ENCODE results near the gene C19orf73.
"Not testable (repeated sequence)": the region's sequence is repeated elsewhere in the genome, so short reads cannot be mapped to it uniquely, and the experiment has no call there.

C19orf73 gene

DNA sequence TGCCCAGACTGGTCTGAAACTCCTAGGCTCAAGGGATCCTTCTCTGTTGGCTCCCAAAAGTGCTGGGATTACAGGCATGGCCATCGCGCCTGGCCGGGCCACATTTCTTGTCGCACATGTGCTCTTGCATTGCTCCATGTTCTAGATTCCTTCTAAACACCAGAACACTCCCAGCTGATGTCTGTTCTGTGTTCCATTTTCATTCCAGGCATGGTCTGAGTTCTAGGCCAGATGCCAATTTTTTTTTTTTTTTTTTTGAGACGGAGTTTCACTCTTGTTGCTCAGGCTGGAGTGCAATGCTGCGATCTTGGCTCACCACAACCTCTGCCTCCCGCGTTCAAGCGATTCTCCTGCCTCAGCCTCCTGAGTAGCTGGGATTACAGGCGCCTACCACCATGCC, 2.9 kb upstream of the C19orf73 start:
- DNase-seq (ENCODE audit: low spot score) = not testable (repeated sequence)

DNA sequence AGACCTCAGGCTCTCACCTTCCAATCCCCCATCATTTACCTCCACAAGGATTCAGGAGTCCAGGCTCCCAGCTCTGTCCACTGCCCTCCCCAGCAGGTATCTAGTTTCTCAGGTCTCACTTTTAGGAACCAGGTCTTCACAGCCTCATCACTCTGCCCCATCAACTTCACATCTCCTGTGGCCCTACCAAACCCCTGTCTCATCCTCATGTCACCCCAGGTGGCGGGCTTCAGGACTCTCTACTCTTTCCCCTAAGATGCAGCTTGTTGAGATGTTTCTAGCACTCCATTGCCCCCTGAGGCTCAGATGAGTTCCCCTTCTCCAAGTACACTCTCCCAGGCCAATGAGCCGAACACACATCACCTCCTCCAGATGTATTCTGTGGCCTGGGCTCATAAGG, 1.9 kb upstream of the C19orf73 start:
- no peak for DNase-seq (ENCODE audit: low spot score)

DNA sequence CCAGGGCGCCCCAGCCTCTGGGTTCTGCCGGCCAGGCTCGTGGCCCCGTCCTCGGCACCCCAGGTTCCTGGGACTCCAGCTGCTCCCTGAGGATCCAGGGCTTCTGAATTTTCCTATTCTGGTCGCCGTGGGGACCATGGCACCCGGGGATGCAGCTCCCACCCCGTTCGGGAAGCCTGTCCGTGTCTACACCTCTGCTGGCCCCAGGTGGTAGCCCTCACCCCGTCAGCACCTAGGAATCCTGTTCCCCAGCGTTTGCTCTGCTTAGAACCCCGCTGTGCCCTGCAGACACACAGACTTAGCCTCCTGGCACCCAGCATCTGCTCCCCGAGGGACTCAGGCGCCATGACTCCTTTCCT, 1.4 kb upstream of the C19orf73 start:
- DNase-seq (ENCODE audit: low spot score) = no peak

DNA sequence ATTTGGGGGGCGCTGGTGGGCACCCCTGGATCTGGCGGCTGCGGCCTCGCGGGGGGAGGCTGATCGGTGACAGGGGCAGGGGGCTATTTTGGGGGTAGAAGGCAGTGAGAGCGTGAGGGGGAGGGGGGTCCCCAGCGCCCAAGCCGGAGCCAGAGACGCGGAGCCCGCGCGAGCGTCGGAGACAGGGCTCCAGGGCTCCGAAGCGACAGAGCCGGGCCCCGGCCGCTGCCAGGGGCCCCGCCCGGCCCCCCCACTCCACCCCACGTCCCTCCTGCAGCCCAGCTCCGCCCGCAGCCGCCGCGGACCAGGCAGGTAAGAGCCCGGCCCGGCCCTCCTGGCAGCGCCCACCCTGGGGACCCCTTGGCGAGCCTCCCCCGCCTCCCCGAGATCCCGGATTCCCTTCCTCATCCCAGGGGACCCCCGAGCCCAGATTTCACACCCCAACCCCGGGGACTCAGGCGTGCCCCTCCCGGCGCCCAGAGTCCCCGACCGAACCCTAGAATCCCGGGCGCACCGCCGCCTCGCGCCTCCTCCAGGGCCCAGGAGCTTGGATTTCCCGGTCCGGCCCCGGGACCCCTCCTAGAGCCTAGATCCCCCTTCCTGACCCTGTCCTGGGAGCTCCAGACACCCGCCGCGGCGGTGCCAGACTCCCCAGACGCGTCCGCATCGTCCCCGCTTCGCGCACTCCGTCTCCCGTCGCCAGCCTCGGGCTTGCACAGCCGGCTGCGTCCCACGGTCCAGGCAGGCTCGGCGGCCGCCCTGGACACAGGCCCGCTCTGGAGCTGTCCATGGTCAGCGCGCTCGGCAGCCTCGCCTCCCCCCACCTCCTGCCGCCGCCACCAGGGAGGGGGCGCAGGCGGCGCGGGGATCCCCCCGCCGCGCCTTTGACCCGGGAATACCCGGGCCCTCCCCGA, 725 bp upstream of the C19orf73 start, which contains the start of gene PPFIA3:
Gene PPFIA3 (plus strand): TSS at position 134 of the 914 bp plus-strand sequence. CDS start 8,330 bp downstream, outside the sequence.
- no peak for DNase-seq (ENCODE audit: low spot score)

DNA sequence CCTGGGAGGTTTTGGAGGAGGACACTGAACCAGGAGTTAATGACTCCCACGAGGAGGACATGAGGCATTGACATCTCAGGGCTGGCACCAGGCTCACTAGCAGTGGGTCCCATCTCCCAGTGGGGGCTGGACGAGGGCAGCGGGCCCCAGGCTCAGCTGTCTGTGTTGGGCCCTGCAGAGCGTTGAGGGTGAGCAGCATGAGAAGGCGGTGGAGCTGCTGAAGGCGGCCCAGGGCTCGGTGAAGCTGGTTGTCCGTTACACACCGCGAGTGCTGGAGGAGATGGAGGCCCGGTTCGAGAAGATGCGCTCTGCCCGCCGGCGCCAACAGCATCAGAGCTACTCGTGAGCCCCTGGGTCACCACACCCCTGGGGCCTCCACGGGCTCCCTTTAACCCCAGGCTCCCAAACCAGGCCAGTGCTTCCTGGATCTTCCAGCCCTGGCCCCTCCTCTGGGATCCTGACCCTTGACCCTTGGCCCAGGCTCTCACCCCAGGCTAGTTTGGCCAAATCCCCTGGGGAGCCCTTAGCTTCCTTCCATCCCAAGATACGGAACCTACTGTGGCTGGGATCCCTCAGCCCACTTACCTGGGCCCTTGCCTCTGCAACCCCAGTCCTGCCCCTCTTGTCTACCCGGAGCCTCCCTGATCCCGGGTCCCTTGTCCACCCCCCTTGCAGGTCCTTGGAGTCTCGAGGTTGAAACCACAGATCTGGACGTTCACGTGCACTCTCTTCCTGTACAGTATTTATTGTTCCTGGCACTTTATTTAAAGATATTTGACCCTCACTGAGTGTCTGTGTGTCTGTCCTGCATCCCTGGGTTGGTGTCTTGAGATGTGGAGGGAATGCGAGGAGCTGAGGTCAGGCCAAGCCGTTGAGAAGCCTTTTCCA, 1.0 kb downstream of the C19orf73 start:
- no peak for DNase-seq (ENCODE audit: low spot score)

DNA sequence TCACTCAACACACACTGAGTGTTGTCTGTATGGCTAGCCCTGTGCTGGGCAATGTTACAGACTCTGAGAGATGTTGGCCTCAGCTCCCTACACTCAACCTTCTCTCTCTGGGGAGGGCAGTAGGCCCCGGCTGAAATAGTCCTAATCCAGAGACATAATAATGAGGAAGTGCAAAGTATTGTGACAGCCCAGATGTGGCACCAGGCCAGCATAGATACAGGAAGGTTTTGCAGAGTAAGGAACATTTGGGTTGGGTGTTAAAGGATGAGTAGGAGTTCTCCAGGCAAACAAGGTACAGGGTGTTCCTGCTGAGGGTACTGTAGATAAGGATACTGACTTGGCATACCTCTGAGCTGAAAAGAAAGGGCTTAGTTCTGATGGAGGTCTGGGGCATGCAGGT, 2.4 kb downstream of the C19orf73 start:
- no peak for DNase-seq (ENCODE audit: low spot score)

DNA sequence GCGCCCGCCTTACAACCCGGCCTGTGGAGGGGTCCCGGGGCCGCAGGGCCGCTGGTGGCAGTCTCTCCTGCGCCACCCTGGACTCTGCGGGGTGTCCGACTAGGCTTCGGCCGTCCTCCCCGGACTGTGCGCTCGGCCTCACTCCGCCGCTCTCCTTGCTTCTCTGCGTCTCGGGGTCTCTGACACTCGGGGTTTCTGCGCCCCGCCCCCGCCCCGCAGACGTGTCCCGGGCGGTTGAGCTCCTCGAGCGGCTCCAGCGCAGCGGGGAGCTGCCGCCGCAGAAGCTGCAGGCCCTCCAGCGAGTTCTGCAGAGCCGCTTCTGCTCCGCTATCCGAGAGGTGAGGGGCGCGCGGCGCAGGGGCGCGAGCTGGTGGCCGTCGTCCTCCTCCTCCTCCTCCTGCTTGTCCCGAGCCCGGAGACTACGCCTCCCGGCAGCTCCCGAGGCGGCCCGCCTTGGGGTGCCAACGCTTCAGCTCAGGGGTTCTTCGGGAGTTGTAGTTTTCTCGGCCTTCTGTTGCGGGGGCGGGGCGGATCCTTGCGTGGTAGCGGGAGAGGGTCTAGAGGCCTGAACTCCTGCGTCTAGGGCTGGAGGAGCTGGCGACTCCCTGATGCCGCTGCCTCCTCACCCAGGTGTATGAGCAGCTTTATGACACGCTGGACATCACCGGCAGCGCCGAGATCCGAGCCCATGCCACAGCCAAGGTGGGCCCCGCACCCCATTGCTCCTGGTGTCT, 4.1 kb downstream of the C19orf73 start:
- peak; percentile 32 for DNase-seq (ENCODE audit: low spot score)

DNA sequence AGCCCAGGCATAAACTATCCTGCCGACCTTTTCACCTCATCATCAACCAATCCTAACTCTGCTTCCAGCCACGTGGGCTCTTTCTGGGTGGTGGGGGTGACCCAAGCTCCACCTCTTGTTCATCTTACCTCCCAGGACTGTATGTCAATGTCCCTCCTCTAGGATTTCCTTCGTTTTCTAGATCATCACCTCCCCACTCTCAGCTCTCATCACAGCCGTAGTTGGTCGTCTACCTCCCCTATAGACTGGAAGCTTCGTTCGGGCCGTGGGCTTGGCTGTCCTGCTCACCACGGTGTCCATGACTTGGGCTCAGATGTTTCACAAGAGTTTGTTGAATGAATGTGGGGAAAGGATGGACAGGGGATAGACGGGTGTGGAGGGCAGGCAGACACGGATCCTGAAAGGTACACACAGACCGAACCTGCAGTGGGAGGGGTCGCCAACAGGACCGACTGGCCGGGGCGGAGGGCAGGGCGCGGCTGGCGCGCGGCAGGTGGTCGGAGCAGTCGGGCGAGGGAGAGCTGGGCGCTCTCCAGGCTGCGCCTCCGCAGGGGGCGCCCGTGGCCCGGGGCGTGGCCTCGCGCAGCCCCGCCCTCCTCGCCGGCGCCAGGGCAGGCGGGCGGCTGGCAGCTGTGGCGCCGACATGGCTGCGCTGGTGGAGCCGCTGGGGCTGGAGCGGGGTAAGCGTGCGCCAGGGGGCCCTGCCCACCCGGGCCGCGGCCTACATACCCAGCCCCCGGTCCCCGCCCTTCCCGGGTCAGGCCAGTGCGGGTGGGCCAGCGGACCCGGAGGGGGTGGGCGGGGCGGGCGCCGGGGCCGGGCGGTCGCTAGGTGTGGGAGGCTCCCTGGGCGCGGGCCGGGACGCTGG, 4.9 kb downstream of the C19orf73 start, which contains the start of gene LIN7B:
Gene LIN7B (plus strand): TSS at position 609 of the 868 bp plus-strand sequence. CDS start 35 bp downstream, at position 644.
- DNase-seq (ENCODE audit: low spot score) = peak; percentile 80

DNA sequence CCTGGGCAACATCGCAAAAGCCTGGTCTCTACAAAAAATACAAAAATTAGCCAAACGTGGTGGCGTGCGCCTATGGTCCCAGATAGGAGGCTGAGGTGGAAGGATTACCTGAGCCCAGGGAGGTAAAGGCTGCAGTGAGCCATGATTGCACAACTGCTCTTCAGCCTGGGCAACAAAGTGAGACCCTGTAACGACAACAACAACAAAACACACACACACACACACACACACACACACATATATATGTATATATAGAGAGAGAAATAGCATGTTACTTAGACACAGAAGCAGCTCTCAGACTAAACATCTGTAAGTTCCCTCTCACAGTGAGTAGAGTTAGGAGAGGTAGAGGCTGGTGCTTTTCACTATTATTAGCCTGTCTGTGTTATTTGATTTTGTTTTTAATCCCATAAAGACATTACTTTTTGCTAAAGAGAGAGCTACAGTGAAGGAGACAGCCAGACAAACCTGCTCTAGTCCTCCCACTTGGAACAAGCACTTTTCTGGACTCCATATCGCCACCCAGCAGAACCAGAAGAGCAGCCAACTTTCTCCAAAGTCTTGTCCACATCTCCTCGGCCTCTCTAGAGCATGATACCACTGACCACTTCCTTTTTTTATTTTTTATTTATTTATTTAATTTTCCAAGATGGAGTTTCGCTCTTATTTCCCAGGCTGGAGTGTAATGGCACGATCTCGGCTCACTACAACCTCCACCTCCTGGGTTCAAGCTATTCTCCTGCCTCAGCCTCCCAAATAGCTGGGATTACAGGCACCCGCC, 7.5 kb downstream of the C19orf73 start:
- DNase-seq (ENCODE audit: low spot score) = no peak

DNA sequence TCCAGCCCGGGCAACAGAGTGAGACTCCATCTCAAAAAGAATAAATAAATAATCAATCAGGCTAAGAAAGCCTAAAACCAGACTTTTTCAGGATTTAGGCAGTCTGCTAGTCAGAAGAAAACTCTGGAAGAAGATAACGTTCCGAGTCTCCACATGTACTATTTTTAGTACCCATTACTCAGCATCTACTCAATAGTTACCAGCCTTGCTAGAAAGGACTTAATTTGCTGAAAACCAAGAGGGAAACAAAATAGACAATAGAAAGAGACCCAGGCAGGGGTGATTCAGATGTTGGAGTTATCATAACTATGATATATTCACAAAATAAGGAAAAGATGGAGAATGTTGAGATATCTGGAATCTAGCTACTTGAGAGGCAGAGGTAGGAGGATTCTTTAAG, 8.4 kb downstream of the C19orf73 start:
- DNase-seq (ENCODE audit: low spot score) = no peak

DNA sequence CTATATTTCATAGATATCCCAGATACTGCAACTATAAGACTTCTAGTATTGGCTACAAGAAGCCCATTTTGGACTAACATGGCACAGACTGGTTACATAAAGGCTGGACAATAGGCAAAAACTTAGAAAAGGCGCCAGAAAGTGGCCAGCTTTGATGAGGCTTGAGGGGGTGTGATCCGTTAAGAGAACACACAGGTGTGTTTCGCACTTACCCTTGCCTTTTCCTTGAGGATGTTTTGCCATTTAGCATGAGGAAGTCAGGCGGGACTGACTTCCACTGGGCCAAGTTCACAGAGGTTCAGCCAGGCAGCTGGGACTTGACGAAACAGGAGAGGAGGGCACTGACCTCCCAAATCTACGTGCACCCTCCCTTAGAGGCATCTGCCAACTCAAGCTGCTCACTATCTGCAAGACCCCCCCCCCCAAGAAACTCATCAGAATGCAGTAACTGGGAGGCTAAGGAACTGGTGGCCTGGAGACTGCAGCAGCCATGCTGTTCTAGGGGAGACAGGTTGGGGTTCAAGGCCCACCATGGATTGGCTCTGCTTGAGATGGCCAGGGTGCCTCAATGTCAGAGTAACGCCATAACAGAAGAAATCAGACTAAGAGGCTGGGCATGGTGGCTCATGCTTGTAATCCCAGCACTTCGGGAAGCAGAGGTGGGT, 9.2 kb downstream of the C19orf73 start:
- DNase-seq (ENCODE audit: low spot score) = no peak

DNA sequence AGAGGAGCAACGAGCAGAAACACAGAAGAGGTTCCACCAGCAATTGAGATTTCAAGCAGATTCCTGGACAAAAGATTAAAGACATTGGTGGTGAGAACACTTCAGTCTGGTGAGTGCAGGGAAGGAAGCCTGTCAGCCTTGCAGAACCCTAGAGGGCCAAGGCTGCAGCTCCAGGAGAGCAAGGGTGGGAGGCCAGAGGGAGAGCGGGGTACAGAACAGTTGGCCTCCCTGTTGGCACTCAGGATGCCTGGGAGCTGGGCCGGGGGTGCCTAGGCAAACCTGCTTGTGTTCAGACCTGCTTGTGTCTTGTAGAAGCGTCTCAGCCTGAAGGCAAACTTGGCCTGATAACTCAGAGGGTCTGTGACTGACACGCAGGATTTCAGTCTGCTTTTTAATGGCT, 9.9 kb downstream of the C19orf73 start:
- no peak for DNase-seq (ENCODE audit: low spot score)

DNA sequence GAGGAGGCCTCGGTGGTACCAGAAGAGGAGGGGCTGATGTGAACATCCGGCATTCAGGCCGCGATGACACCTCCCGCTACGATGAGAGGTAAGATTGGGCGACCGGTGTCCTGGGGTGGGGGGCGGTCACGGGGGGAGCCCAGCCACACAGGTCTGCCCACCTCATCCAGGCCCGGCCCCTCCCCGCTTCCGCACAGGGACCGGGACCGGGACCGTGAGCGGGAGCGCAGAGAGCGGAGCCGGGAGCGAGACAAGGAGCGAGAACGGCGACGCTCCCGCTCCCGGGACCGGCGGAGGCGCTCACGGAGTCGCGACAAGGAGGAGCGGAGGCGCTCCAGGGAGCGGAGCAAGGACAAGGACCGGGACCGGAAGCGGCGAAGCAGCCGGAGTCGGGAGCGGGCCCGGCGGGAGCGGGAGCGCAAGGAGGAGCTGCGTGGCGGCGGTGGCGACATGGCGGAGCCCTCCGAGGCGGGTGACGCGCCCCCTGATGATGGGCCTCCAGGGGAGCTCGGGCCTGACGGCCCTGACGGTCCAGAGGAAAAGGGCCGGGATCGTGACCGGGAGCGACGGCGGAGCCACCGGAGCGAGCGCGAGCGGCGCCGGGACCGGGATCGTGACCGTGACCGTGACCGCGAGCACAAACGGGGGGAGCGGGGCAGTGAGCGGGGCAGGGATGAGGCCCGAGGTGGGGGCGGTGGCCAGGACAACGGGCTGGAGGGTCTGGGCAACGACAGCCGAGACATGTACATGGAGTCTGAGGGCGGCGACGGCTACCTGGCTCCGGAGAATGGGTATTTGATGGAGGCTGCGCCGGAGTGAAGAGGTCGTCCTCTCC, 11.1 kb downstream of the C19orf73 start:
- DNase-seq (ENCODE audit: low spot score) = no peak

DNA sequence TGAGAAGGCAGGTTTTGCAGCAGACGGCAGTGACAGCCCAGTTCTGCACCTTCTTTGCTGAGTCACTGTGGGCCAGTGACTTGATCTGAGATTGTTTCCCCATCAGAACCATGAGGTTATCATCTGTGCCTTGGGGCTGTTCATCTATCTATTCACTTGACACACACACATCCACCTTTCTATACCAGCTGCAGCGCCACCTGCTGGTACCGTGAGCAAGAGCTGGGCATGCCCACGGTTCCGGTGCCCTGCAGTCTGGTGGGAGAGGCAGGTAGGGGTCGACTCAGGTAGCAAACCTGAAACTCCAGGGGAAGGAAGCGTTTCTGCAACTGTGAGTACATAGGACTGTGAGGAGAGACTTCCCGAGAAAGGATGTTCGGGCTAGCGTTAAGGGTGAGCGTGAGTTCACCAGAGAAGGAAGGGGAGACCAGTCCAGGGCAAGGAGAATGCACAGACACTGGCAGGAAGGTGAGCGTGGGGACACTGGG, 12.3 kb downstream of the C19orf73 start:
- DNase-seq (ENCODE audit: low spot score) = peak; percentile 71

DNA sequence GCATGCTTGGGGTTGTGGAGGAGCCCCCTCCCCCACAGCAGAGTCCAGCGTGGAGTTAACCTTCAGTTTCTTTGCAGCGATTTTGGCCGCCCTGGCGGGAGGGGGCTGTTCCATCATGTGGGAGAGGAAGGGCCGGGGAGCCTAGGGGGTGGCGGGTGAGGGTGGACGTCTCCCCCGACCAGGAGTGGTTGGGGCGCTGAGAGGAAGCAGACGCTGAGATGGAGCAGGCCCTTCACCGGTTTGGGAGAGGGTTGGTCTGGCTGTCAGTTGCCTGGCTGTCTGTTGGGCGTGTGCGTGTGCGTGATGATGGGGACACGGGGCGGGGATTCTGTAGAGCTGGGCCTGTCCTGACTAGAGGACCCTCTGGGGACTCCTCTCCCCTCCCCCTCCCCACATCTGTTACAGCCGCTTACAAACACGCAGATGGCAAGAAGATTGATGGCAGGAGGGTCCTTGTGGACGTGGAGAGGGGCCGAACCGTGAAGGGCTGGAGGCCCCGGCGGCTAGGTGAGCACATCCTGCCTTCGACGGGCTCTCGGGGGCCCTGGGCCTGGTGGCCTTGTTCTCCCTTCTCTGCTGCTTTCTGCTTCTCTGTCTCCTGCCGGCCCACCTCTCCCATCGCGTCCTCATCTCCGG, 14.6 kb downstream of the C19orf73 start:
- DNase-seq (ENCODE audit: low spot score) = no peak

DNA sequence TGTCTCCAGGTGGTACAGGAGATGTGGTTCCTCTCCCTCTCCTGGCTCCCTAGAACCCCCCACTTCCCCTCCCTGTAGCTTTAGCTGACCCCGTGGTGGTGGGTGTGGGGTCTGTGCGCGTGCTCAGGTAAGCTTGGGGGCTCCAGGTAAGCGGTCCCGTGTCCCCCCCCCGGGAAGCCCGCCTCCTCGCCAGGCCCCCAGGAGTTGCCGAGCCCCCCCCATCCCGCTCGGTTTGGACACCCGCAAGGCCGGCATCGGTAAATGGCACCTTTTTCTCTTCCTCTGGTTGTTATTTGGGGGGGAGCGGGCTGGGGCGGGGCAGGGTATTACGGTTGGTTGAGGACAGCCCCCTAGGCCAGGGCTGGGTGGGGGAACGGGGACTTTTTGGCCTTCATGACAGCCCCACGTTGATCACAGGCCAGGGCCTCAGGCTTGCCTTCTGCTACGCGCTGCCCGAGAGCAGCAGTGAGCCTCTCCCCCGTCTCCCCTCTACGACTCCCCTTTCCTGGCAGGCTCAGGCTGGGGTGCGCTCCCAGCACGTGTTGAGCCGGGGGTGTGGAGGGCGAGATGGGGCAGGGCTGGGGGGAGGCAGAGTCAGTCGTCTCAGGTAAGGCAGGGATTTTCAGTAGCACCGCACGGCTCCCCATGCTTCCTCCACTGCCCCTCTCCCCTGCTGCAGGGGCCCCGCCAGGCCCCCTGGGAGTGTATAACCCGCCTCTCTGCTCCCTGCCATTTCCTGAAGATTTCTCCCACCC, 15.4 kb downstream of the C19orf73 start:
- DNase-seq (ENCODE audit: low spot score) = no peak

DNA sequence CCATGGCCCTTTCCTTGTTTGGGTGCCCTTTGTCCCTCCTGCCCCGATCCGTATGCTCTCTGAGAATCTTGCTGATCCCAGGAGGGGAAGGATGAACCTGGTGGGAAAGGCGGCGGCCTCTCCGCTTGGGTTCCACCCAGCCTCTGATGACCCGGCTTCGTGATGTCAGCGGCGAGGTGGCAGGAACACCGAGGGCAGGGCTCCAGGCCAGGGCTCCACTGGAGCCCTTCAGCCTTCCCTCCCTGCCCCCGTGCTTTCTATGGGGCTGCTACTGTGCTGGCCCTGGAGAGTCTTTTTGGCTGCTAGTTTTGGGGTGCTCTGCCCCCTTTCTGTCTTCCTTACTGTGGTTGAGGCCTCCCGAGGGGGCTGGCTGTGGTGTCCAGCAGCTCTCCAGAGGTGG, 16.6 kb downstream of the C19orf73 start:
- DNase-seq (ENCODE audit: low spot score) = no peak

Measured in hematopoietic multipotent progenitor cell treated with erythropoietin and hydrocortisone succinate and interleukin-3 and kit ligand, for 15 days (in vitro differentiated cells).